Lower leg skin (tissue), 3 donors: Measurements from ENCODE around the gene SLC22A23.

Experiments
- CTCF ChIP-seq, 3 donors: fragments of 450-650 bp; IDR thresholded peaks; one replicate each; pipeline ENCODE4 v1.5.1; 2016; ENCODE audit warnings: antibody characterized with exemption in 3 of 3, mild to moderate bottlenecking in 3 of 3, moderate library complexity in 2 of 3
- POLR2A ChIP-seq, 2 donors: fragments of 450-650 bp; IDR thresholded peaks; one replicate each; pipeline ENCODE4 v1.6.1; 2016 to 2017; ENCODE audit warnings: antibody characterized with exemption in 2 of 2, mild to moderate bottlenecking in 1 of 2, moderate library complexity in 1 of 2

DNA sequence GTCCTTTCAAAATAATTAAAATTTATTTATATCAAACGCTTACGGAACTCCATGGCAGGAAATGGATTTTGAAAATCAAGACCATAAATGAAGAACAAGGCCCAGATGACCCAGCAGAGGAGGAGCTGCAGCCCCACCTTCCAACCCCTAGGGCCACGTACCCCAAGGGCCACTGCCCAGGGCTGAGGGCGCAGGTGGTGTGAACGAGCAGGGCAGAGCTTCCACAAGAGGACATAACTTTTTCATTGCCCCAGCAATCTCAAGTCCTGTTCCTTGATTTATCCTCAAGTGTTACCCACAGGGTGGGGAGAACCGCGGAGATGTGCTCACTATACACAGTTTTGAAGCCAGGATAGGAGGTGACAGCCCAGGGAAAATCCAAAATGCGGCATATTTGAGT lies 155.3 kb downstream of the SLC22A23 start:
- TF ChIP-seq CTCF (IDR thresholded peaks at IDR 0.05) (no peak), POLR2A (IDR thresholded peaks at IDR 0.05) (no peak)
